Measurements from ENCODE around the gene LRRC4C.

DNA sequence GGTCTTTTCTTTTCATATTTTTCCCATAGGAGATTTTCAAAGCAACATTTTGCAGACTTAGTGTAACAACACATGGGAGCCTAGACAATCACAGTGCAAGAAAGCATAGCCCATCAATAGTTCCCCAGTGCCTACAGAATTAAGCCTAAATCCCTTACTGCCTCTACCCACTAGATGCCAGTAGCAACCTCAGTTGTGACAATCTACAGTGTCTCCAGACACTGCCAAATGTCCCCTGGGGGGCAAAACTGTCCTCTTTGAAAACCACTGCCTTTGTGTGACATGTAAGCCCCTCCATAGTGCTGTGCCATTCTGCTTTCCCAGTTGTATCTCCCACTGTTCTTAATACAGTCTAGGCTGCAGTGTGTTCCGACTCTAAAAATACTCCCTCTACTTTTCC, 1329.0 kb downstream of the LRRC4C start:
- TF ChIP-seq CTCF (IDR thresholded peaks at IDR 0.05) (no peak), POLR2A (IDR thresholded peaks at IDR 0.05) (no peak), EP300 (IDR thresholded peaks at IDR 0.05) (no peak)

Data from gastroesophageal sphincter (tissue), 3 donors.